Natural killer cell (primary cell): ENCODE results near the gene RNF14. TPM values are rescaled to one million over a fixed set of nuclear protein-coding genes. Genes with fewer than 3 reads are reported as not detected.

Experiments
- ATAC-seq, 3 donors: fragments of 150-1000 bp in 2 of 3; fragments of 200-7000 bp in 1 of 3; cut with Tn5 transposase; 1 replicate in 1 of 3; 2 replicates in 2 of 3; pipeline ENCODE4 v1.10.0; 2021; ENCODE audit warnings: mild to moderate bottlenecking in 2 of 3, moderate library complexity in 2 of 3
- DNase-seq, 2 donors: peaks; one replicate each; pipeline versions ENCODE4 v3.0.0 to v3.0.0-alpha.2; 2013 to 2021; ENCODE audit warnings: mixed read lengths in 1 of 2
- H3K27ac ChIP-seq: one replicate; pipeline ENCODE4 v1.5.1; 2013; ENCODE audit warnings: mild to moderate bottlenecking, low read length
- H3K27me3 ChIP-seq: one replicate; pipeline ENCODE4 v1.6.1; 2013; ENCODE audit warnings: low read length; ENCODE audit not compliant: control insufficient read depth, insufficient read depth
- H3K36me3 ChIP-seq: one replicate; pipeline ENCODE4 v1.6.1; 2013; ENCODE audit warnings: low read length; ENCODE audit not compliant: control insufficient read depth, insufficient read depth
- H3K4me1 ChIP-seq: one replicate; pipeline ENCODE4 v1.6.1; 2013; ENCODE audit warnings: low read length; ENCODE audit not compliant: control insufficient read depth, insufficient read depth
- H3K4me3 ChIP-seq: one replicate; pipeline ENCODE4 v1.5.1; 2013; ENCODE audit warnings: low read length
- H3K9me3 ChIP-seq: one replicate; pipeline ENCODE4 v1.6.1; 2013; ENCODE audit warnings: low read length; ENCODE audit not compliant: control insufficient read depth, insufficient read depth
- H3K27ac Mint-ChIP-seq, 2 donors: one replicate each; pipeline ENCODE4 v1.8.0; 2022; ENCODE audit warnings: mild to moderate bottlenecking in 2 of 2, mixed read lengths in 2 of 2, moderate library complexity in 1 of 2
- H3K27me3 Mint-ChIP-seq, 2 donors: one replicate each; pipeline ENCODE4 v1.8.0; 2022; ENCODE audit warnings: low read depth in 2 of 2, mixed read lengths in 2 of 2
- H3K36me3 Mint-ChIP-seq: one replicate; pipeline ENCODE4 v1.8.0; 2022; ENCODE audit warnings: mixed read lengths
- H3K4me1 Mint-ChIP-seq, 2 donors: one replicate each; pipeline ENCODE4 v1.8.0; 2022; ENCODE audit warnings: mixed read lengths in 2 of 2
- H3K4me3 Mint-ChIP-seq: one replicate; pipeline ENCODE4 v1.8.0; 2022; ENCODE audit warnings: mild to moderate bottlenecking, moderate library complexity, mixed read lengths
- H3K9me3 Mint-ChIP-seq, 2 donors: one replicate each; pipeline ENCODE4 v1.8.0; 2022; ENCODE audit warnings: mixed read lengths in 2 of 2
- WGBS: methylation state at CpG from one replicate; pipeline ENCODE4 v1.1.7; 2013; ENCODE audit warnings: missing lambda C conversion rate; ENCODE audit not compliant: insufficient coverage; 5-methylcytosine and 5-hydroxymethylcytosine counted together
- intact Hi-C: fragments of 100-400 bp; cut with micrococcal nuclease; formaldehyde crosslinking; loops from one replicate; pipeline ENCODE4 v1.14.2; 2022
- total RNA-seq, 4 donors: library from RNA; stranded (reverse); fragments of 120-200 nt in 1 of 4; gene quantifications; one replicate each; pipeline versions ENCODE4 v1.2.3 to v1.2.4, GENCODE V29; 2013 to 2022
- TF ChIP-seq, protein P1 (sequence below): fragments of 200-600 bp; IDR thresholded peaks from one replicate; pipeline ENCODE4 v1.8.0; 2022; ENCODE audit warnings: antibody characterized with exemption

Gene RNF14
- total RNA-seq, 3 donors from 2014 or later (not counting 1 experiment from before 2014, with no cell fraction given), result 20.6 to 29.2 (median 21.3) TPM

GRCh38 chr5:141986072-141986471 lies 17.2 kb downstream of the RNF14 start:
- intact Hi-C loops, result no loop called here
- TF ChIP-seq, protein P1, sequence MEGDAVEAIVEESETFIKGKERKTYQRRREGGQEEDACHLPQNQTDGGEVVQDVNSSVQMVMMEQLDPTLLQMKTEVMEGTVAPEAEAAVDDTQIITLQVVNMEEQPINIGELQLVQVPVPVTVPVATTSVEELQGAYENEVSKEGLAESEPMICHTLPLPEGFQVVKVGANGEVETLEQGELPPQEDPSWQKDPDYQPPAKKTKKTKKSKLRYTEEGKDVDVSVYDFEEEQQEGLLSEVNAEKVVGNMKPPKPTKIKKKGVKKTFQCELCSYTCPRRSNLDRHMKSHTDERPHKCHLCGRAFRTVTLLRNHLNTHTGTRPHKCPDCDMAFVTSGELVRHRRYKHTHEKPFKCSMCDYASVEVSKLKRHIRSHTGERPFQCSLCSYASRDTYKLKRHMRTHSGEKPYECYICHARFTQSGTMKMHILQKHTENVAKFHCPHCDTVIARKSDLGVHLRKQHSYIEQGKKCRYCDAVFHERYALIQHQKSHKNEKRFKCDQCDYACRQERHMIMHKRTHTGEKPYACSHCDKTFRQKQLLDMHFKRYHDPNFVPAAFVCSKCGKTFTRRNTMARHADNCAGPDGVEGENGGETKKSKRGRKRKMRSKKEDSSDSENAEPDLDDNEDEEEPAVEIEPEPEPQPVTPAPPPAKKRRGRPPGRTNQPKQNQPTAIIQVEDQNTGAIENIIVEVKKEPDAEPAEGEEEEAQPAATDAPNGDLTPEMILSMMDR, result no peak
- Mint-ChIP-seq H3K27ac (no peak overlapping the region), H3K27me3 (no peaks in the 10 kb centered on the region), H3K4me3 (no peak overlapping the region), H3K9me3 (no peaks in the 10 kb centered on the region), H3K4me1 (peaks cover 11% of the 10 kb centered on the region in 2 donors), H3K36me3 (peaks cover 42% of the 10 kb centered on the region)
- no peak for DNase-seq
- Histone ChIP-seq H3K27ac (no peak overlapping the region), H3K36me3 (peaks cover 76% of the 10 kb centered on the region), H3K9me3 (no peaks in the 10 kb centered on the region), H3K27me3 (no peaks in the 10 kb centered on the region), H3K4me1 (no peaks in the 10 kb centered on the region), H3K4me3 (no peak overlapping the region)
- no peak for ATAC-seq

DNA sequence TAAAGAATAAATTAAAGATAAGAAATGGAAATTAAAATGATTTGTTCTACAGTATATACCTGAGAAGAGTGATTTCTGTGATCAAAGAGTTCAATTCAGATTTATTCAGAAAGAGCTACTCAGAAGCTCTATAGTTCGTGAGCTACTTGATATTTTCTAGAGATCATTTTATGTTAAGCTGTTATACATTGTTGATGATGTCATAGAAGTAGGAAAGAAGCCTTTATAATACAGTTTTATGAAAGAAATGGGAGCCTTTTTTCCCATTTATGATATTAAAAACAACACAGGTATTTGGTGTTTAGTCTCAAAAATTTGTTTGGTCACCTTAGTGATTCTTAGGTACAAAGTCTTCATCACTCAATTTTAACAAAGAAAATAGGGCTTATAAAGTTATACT lies 20.8 kb downstream of the RNF14 start:
- no CpG with 5 or more reads among the region's 1 CpG for WGBS
- intact Hi-C loops, result loop anchor here (5.0 kb wide), 2 partner anchors 138 to 708 kb away; no protein-coding TSS in a partner anchor
- Mint-ChIP-seq H3K27me3 (no peaks in the 10 kb centered on the region), H3K4me3 (no peak overlapping the region), H3K36me3 (peaks cover 35% of the 10 kb centered on the region), H3K9me3 (no peaks in the 10 kb centered on the region), H3K4me1 (peaks cover 11% of the 10 kb centered on the region in 2 donors), H3K27ac (no peak overlapping the region)
- Histone ChIP-seq H3K36me3 (peaks cover 66% of the 10 kb centered on the region), H3K4me3 (no peak overlapping the region), H3K4me1 (no peaks in the 10 kb centered on the region), H3K9me3 (no peaks in the 10 kb centered on the region), H3K27ac (no peak overlapping the region), H3K27me3 (no peaks in the 10 kb centered on the region)
- DNase-seq, result no peak
- no peak for ATAC-seq
- TF ChIP-seq, protein P1, result no peak

DNA sequence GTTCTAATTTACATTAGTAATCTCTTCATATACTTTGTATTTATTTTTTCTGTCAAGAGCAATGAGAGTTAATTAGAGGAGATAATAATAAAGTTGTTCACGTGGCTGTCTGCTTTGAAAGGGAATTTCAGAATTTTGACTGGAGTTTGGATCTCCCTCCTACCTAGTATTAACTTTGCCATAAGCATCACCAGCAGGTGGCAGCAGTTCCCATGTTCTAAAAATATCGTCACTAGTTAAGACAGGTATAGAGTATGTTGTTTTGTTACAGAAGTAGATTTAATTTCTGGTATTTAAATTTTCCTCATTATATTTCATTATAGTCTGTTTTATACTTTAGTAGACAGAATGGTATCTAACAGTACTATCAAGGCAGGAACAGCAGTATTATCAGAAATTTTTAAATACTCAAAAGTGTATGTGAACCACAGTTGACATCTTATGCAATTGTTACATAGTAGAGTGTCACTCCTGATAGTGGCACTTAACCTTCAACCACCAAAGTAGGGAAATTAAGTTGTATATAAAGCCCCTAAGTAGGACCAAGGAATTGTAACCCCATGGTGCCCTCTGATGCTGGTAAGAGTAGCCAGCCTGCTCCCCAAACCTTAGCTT lies 23.6 kb downstream of the RNF14 start:
- Mint-ChIP-seq H3K27me3 (no peaks in the 10 kb centered on the region), H3K9me3 (no peaks in the 10 kb centered on the region), H3K4me3 (no peak overlapping the region), H3K27ac (no peak overlapping the region), H3K4me1 (peaks cover 5 to 6% of the 10 kb centered on the region in 2 donors), H3K36me3 (peaks cover 20% of the 10 kb centered on the region)
- no peak overlapping the region for H3K4me3 ChIP-seq
- H3K27ac ChIP-seq, result no peak overlapping the region
- H3K36me3 ChIP-seq, result peaks cover 47% of the 10 kb centered on the region
- H3K27me3 ChIP-seq, result no peaks in the 10 kb centered on the region
- ATAC-seq, result peak; percentile 65 to 77 (median 75)
- H3K4me1 ChIP-seq, result no peaks in the 10 kb centered on the region
- peak; percentile 67 to 90 for DNase-seq
- intact Hi-C loops, result loop anchor here (1.0 to 5.0 kb wide), 4 partner anchors 23 to 705 kb away; no protein-coding TSS in a partner anchor
- no peaks in the 10 kb centered on the region for H3K9me3 ChIP-seq
- no CpG with 5 or more reads among the region's 2 CpGs for WGBS
- TF ChIP-seq, protein P1, result peak; percentile 86
